Activated T-helper 9 cell treated with anti-CD3 and anti-CD28 coated beads, Interleukin-2, amount 50 U/mL, for 16 hours (primary cell): ENCODE results near the gene MYBPC1.

Experiments
- DNase-seq: peaks from one replicate; pipeline ENCODE4 v3.0.0-alpha.2; 2020; ENCODE audit warnings: low read depth

MYBPC1 gene

GRCh38 chr12:101599771-101600484 lies 5.2 kb downstream of the MYBPC1 start:
- DNase-seq, result no peak

GRCh38 chr12:101604132-101604531 lies 9.4 kb downstream of the MYBPC1 start:
- DNase-seq, result no peak

- DNase-seq, result no peak
These were observed 13.1 kb downstream of the MYBPC1 start for GRCh38 chr12:101607894-101608293.

- no peak for DNase-seq
These were observed 13.7 kb downstream of the MYBPC1 start for GRCh38 chr12:101608301-101609133.

- DNase-seq, result no peak
These were observed 14.4 kb downstream of the MYBPC1 start for GRCh38 chr12:101609198-101609597.

GRCh38 chr12:101612160-101612916 lies 17.6 kb downstream of the MYBPC1 start:
- DNase-seq, result no peak

- no peak for DNase-seq
These were observed 21.3 kb downstream of the MYBPC1 start for GRCh38 chr12:101616027-101616494.

GRCh38 chr12:101619026-101619786 lies 24.4 kb downstream of the MYBPC1 start:
- no peak for DNase-seq

- DNase-seq, result no peak
These were observed 25.3 kb downstream of the MYBPC1 start for GRCh38 chr12:101619858-101620761.

GRCh38 chr12:101620762-101621133 lies 26.0 kb downstream of the MYBPC1 start:
- no peak for DNase-seq

- DNase-seq, result no peak
These were observed 33.9 kb downstream of the MYBPC1 start for GRCh38 chr12:101628676-101629075.

GRCh38 chr12:101634724-101635123 lies 40.0 kb downstream of the MYBPC1 start:
- DNase-seq, result no peak

GRCh38 chr12:101637936-101638335 lies 43.2 kb downstream of the MYBPC1 start:
- DNase-seq, result no peak

- DNase-seq, result no peak
These were observed 47.6 kb downstream of the MYBPC1 start for GRCh38 chr12:101642115-101643067.

- no peak for DNase-seq
These were observed 52.9 kb downstream of the MYBPC1 start for GRCh38 chr12:101647711-101648110.

- no peak for DNase-seq
These were observed 53.4 kb downstream of the MYBPC1 start for GRCh38 chr12:101648195-101648594.

GRCh38 chr12:101650346-101651117 lies 55.8 kb downstream of the MYBPC1 start:
- no peak for DNase-seq

GRCh38 chr12:101653030-101653429 lies 58.3 kb downstream of the MYBPC1 start:
- DNase-seq, result no peak

GRCh38 chr12:101653503-101653902 lies 58.7 kb downstream of the MYBPC1 start:
- no peak for DNase-seq
